K562 (cell line): ENCODE data around the gene LCP2. TPM values are rescaled to one million over a fixed set of nuclear protein-coding genes. Genes with fewer than 3 reads are reported as not detected.
A peak's percentile ranks its signal among the peaks of the same experiment; 100 is the strongest.

Experiments used
- ATAC-seq: fragments of 200-7000 bp; cut with Tn5 transposase; 3 replicates; pipeline ENCODE4 v1.9.1; 2020; ENCODE audit warnings: moderate library complexity
- BruUV-seq: library from RNA; stranded (reverse); fragments of 400-500 nt; replicated peaks from 2 replicates; lab custom pipeline; 2021; lab: Mats Ljungman, UMichigan
- CTCF ChIA-PET: fragments of 300-600 bp; formaldehyde crosslinking; extraction: SDS; loops from one replicate; lab custom pipeline; 2021; ENCODE audit warnings: low intra/inter-chr PET ratio; lab: Yijun Ruan, JAX
- POLR2A ChIA-PET: fragments of 300-600, 350-650 bp; sonication (Branson Sonifier 250); formaldehyde crosslinking; extraction: SDS; loops from one replicate; lab custom pipeline; 2021; ENCODE audit warnings: antibody characterized with exemption, inconsistent platforms; lab: Yijun Ruan, JAX
- DNase-seq, 4 experiments: peaks; one replicate each; pipeline versions ENCODE4 v3.0.0 to v3.0.0-alpha.2; 2011 to 2018; ENCODE audit warnings: low spot score in 3 of 4, mixed read lengths in 3 of 4; ENCODE audit errors: extremely low read depth in 1 of 4
- FAIRE-seq: peaks from 2 replicates; lab custom pipeline; 2011; peaks lifted over from hg19 to GRCh38; lab: Jason Lieb, UNC
- H2AFZ ChIP-seq: 2 replicates; pipeline ENCODE4 v1.6.0; 2011; ENCODE audit warnings: low read depth, low read length, control low read depth, inconsistent platforms
- H3K27ac ChIP-seq: fragments of 200-600 bp; 3 replicates; pipeline ENCODE4 v1.8.0; 2011; ENCODE audit warnings: low read depth, mild to moderate bottlenecking, control low read depth, inconsistent platforms, low read length, moderate library complexity, mixed read lengths; ENCODE audit errors: extremely low read depth
- H3K27me3 ChIP-seq, 2 experiments: fragments of 300-600 bp in 1 of 2; 2 replicates in 1 of 2; 3 replicates in 1 of 2; pipeline versions ENCODE4 v1.6.0 to v1.8.0; 2011; ENCODE audit warnings: inconsistent platforms in 2 of 2, low read length in 2 of 2, mild to moderate bottlenecking in 1 of 2, mixed read lengths in 1 of 2, moderate library complexity in 1 of 2; ENCODE audit not compliant: control insufficient read depth in 2 of 2, insufficient read depth in 2 of 2
- H3K36me3 ChIP-seq: fragments of 300-600 bp; 3 replicates; pipeline ENCODE4 v1.8.0; 2011; ENCODE audit warnings: mild to moderate bottlenecking, low read length, inconsistent platforms; ENCODE audit not compliant: control insufficient read depth, insufficient read depth
- H3K4me1 ChIP-seq, 2 experiments: fragments of 200-600 bp in 1 of 2; replicated peaks in 1 of 2; 2 replicates in 1 of 2; 3 replicates in 1 of 2; pipeline versions ENCODE4 v1.5.1 to v1.8.0; 2011; ENCODE audit warnings: inconsistent platforms in 2 of 2, low read length in 2 of 2, mild to moderate bottlenecking in 1 of 2, mixed read lengths in 1 of 2, moderate library complexity in 1 of 2; ENCODE audit not compliant: control insufficient read depth in 2 of 2, insufficient read depth in 2 of 2
- H3K4me2 ChIP-seq: 2 replicates; pipeline ENCODE4 v1.6.1; 2011; ENCODE audit warnings: low read length, control low read depth, inconsistent platforms, mixed read lengths; ENCODE audit not compliant: insufficient read depth
- H3K4me3 ChIP-seq: fragments of 200-600 bp; sonication (generic), shearing (Covaris generic); 2 replicates; pipeline ENCODE4 v1.5.1; 2016; ENCODE audit warnings: control low read depth, inconsistent platforms
- H3K79me2 ChIP-seq: fragments of 200-600 bp; 3 replicates; pipeline ENCODE4 v1.8.0; 2011; ENCODE audit warnings: low read length, inconsistent platforms; ENCODE audit not compliant: control insufficient read depth, insufficient read depth
- H3K9ac ChIP-seq, 2 experiments: 2 replicates each; pipeline versions ENCODE4 v1.6.0 to v1.6.1; 2011; ENCODE audit warnings: low read depth in 2 of 2, low read length in 2 of 2, control low read depth in 1 of 2, inconsistent platforms in 1 of 2, mild to moderate bottlenecking in 1 of 2, mixed read lengths in 1 of 2; ENCODE audit not compliant: insufficient read depth in 1 of 2
- H3K9me1 ChIP-seq: one replicate; pipeline ENCODE4 v1.6.0; 2011; ENCODE audit warnings: inconsistent platforms, mild to moderate bottlenecking, low read length, moderate library complexity; ENCODE audit not compliant: control insufficient read depth, insufficient read depth
- H3K9me3 ChIP-seq: replicated peaks from 2 replicates; pipeline ENCODE4 v1.5.1; 2011; ENCODE audit warnings: low read depth, low read length, inconsistent platforms; ENCODE audit not compliant: control insufficient read depth, insufficient read depth
- H4K20me1 ChIP-seq: replicated peaks from 2 replicates; pipeline ENCODE4 v1.6.1; 2011; ENCODE audit warnings: low read length, inconsistent platforms, mixed read lengths; ENCODE audit not compliant: control insufficient read depth, insufficient read depth
- BHLHE40 ChIP-seq: IDR thresholded peaks from 2 replicates; pipeline ENCODE4 v1.6.1; 2011; ENCODE audit warnings: low read length, improper control_type of control experiment
- ETV5 ChIP-seq: sonication (generic); formaldehyde crosslinking; IDR thresholded peaks from 2 replicates; pipeline ENCODE4 v1.4.0; 2020; ENCODE audit warnings: low read depth, mild to moderate bottlenecking, missing genetic modification reagents
- GATA2 ChIP-seq: sonication (generic); formaldehyde crosslinking; IDR thresholded peaks from 2 replicates; pipeline ENCODE4 v1.4.0; 2020; ENCODE audit warnings: mild to moderate bottlenecking, missing genetic modification reagents
- JUND ChIP-seq, 2 experiments: IDR thresholded peaks; 2 replicates in 1 of 2; 3 replicates in 1 of 2; pipeline ENCODE4 v1.6.1; 2011; ENCODE audit warnings: borderline replicate concordance in 2 of 2, low read depth in 2 of 2, low read length in 2 of 2, improper control_type of control experiment in 1 of 2, missing biosample characterization in 1 of 2, missing genetic modification characterization in 1 of 2, missing genetic modification reagents in 1 of 2
- MCM3 ChIP-seq: fragments of 450-650 bp; IDR thresholded peaks from 2 replicates; pipeline ENCODE4 v1.6.1; 2016
- MEF2D ChIP-seq: conservative IDR thresholded peaks from 2 replicates; pipeline ENCODE4 v1.6.1; 2016; ENCODE audit warnings: low read depth, missing genetic modification characterization, missing compliant biosample characterization
- POLR2H ChIP-seq: IDR thresholded peaks from 2 replicates; pipeline ENCODE4 v1.6.1; 2016; ENCODE audit warnings: missing genetic modification characterization, low read depth, mild to moderate bottlenecking, control low read depth, missing compliant biosample characterization, moderate library complexity
- RBFOX2 ChIP-seq: fragments of 200-400 bp; formaldehyde crosslinking; IDR thresholded peaks from 2 replicates; pipeline ENCODE4 v1.6.1; 2017; ENCODE audit warnings: low read depth, mild to moderate bottlenecking, low read length, moderate library complexity
- SP1 ChIP-seq: sonication (generic); formaldehyde crosslinking; IDR thresholded peaks from 2 replicates; pipeline ENCODE4 v1.8.1; 2022; ENCODE audit warnings: mild to moderate bottlenecking, missing genetic modification reagents
- TEAD2 ChIP-seq: fragments of 450-650 bp; IDR thresholded peaks from 2 replicates; pipeline ENCODE4 v1.6.1; 2016; ENCODE audit warnings: missing genetic modification characterization, control low read depth, missing compliant biosample characterization
- TFAP4 ChIP-seq: sonication (generic); formaldehyde crosslinking; IDR thresholded peaks from 2 replicates; pipeline ENCODE4 v1.8.0; 2022; ENCODE audit warnings: missing genetic modification reagents, mild to moderate bottlenecking, moderate library complexity, borderline replicate concordance
- THRAP3 ChIP-seq: fragments of 450-650 bp; IDR thresholded peaks from 2 replicates; pipeline ENCODE4 v1.6.1; 2016; ENCODE audit warnings: mild to moderate bottlenecking, inconsistent platforms, borderline replicate concordance
- ZBTB33 ChIP-seq: sonication (generic); formaldehyde crosslinking; IDR thresholded peaks from 2 replicates; pipeline ENCODE4 v1.8.1; 2023; ENCODE audit warnings: mild to moderate bottlenecking, missing genetic modification reagents
- WGBS: fragments of 100-300 bp; shearing (Covaris generic); methylation state at CpG from one replicate; pipeline ENCODE4 v1.1.6; 2016; ENCODE audit warnings: low coverage, mixed read lengths; ENCODE audit not compliant: insufficient coverage; ENCODE audit errors: missing lambda C conversion rate; 5-methylcytosine and 5-hydroxymethylcytosine counted together
- in situ Hi-C: fragments of 300-500 bp; cut with MboI; formaldehyde crosslinking; loops from 4 replicates; pipeline ENCODE4 v1.15.0; 2018; ENCODE audit warnings: inconsistent platforms, mixed read lengths
- intact Hi-C: fragments of 100-400 bp; cut with micrococcal nuclease; formaldehyde crosslinking; loops from 2 replicates; pipeline ENCODE4 v1.14.2; 2022
- polyA plus RNA-seq, 8 experiments: library from polyadenylated mRNA; depleted of rRNA in 4 of 8; stranded (reverse) in 5 of 8; unstranded in 3 of 8; fragments of >200 nt; fragmentation: Nextera tagmentation in 2 of 8; fragmentation: Illumina TruSeq in 1 of 8; extraction: Ambion mirVana in 2 of 8; extraction: Trizol in 1 of 8; gene quantifications; 2 replicates each; pipeline versions ENCODE4 v1.2.1 to v1.2.3, GENCODE V29; 2011 to 2014; ENCODE audit warnings: inconsistent platforms in 1 of 8, missing spikeins in 1 of 8
- total RNA-seq, 7 experiments: library from RNA; depleted of rRNA in 6 of 7; stranded (reverse); fragments of >200 nt in 6 of 7; fragmentation: Illumina TruSeq in 2 of 7; extraction: Trizol in 2 of 7; gene quantifications; 2 replicates each; pipeline versions ENCODE4 v1.2.1 to v1.2.3, GENCODE V29; 2011 to 2021; ENCODE audit warnings: low replicate concordance in 1 of 7

The LCP2 gene
- total and polyA plus RNA-seq, 9 of the 15 experiments (the other 6 are each of a cell fraction or from before 2014, with no cell fraction given), result 4.0 to 31.3 (median 14.6) TPM

GRCh38 chr5:170294057-170294456, 3.5 kb downstream of the LCP2 start:
- 27% methylated on average over 3 of the region's 3 CpGs for WGBS
- H3K27me3 ChIP-seq, result no peaks in the 10 kb centered on the region
- no peak overlapping the region for H3K27ac ChIP-seq
- ChIA-PET CTCF (no interaction called here), POLR2A (interaction anchor here (1.6 to 2.7 kb wide), 2 partner anchors 11 to 19 kb away, joined by 5 to 8 read pairs; no protein-coding TSS in a partner anchor)
- H3K9me1 ChIP-seq, result no peaks in the 10 kb centered on the region
- no peaks in the 10 kb centered on the region for H3K9me3 ChIP-seq
- peaks cover 39% of the 10 kb centered on the region for H3K79me2 ChIP-seq
- no peak overlapping the region for H3K4me3 ChIP-seq
- intact Hi-C loops, result no loop called here
- no peaks in the 10 kb centered on the region; the same call in 1 of the 2 replicates for H4K20me1 ChIP-seq
- no peak overlapping the region; the same call in 1 of the 2 replicates for H3K4me2 ChIP-seq
- H3K4me1 ChIP-seq, result peaks cover 0 to 24% of the 10 kb centered on the region in 2 experiments; a peak in 3 of 5 replicates
- FAIRE-seq (no peak), DNase-seq (no peak), ATAC-seq (no peak)
- TF ChIP-seq THRAP3 (no peak), POLR2H (tag) (peak; percentile 51; the same call in 1 of the 2 replicates), SP1 (no peak)
- H2AFZ ChIP-seq, result no peak overlapping the region
- H3K9ac ChIP-seq, result no peak overlapping the region
- in situ Hi-C loops, result no loop called here
- H3K36me3 ChIP-seq, result 0 out of 3 replicates have a peak, but pooled peaks cover 5% of the 10 kb centered on the region
- BruUV-seq, result no TSS peak

- intact Hi-C loops, result no loop called here
- no peak; the same call in 2 of the 3 replicates for ATAC-seq
- no peak for TF ChIP-seq TFAP4 (CRISPR knock-in tag)
- TF ChIP-seq RBFOX2, result no peak
- TF ChIP-seq MCM3, result no peak
- TF ChIP-seq ZBTB33, result no peak
- TF ChIP-seq BHLHE40, result no peak
- TF ChIP-seq GATA2 (CRISPR knock-in tag), result no peak
- no peak for TF ChIP-seq TEAD2 (tag)
- no peak for TF ChIP-seq MEF2D (tag)
- TF ChIP-seq ETV5 (CRISPR knock-in tag), result no peak
- TF ChIP-seq JUND (IDR thresholded peaks at IDR 0.05; ENCODE audit: borderline replicate concordance, low read depth, low read length), result no peak
- TF ChIP-seq JUND (tag; IDR thresholded peaks at IDR 0.05; ENCODE audit: borderline replicate concordance, low read depth, low read length), result no peak
Measured at GRCh38 chr5:170293273-170293672, 4.3 kb downstream of the LCP2 start.

More at GRCh38 chr5:170293273-170293672, 4.3 kb downstream of the LCP2 start:
- H3K9me3 ChIP-seq, result no peaks in the 10 kb centered on the region
- H2AFZ ChIP-seq, result no peak overlapping the region
- ChIA-PET CTCF (no interaction called here), POLR2A (interaction anchor here (0.6 to 2.7 kb wide), 3 partner anchors 11 to 77 kb away, joined by 3 to 8 read pairs (median 5); no protein-coding TSS in a partner anchor)
- no peak overlapping the region for H3K9ac ChIP-seq
- H3K27me3 ChIP-seq, result no peaks in the 10 kb centered on the region
- H3K36me3 ChIP-seq, result 0 out of 3 replicates have a peak, but pooled peaks cover 5% of the 10 kb centered on the region
- H3K79me2 ChIP-seq, result peaks cover 39% of the 10 kb centered on the region
- no TSS peak for BruUV-seq
- H3K4me1 ChIP-seq, result peaks cover 0 to 24% of the 10 kb centered on the region in 2 experiments; a peak in 3 of 5 replicates
- H3K27ac ChIP-seq, result no peak overlapping the region
- DNase-seq (no peak), FAIRE-seq (no peak)
- no peak overlapping the region for H3K4me3 ChIP-seq
- no peaks in the 10 kb centered on the region for H3K9me1 ChIP-seq
- WGBS, result 41% methylated on average over 6 of the region's 6 CpGs
- no peak overlapping the region for H3K4me2 ChIP-seq
- in situ Hi-C loops, result no loop called here
- H4K20me1 ChIP-seq, result no peaks in the 10 kb centered on the region; the same call in 1 of the 2 replicates
